K562 (cell line): ENCODE data around the gene BOD1L2.

Source experiments
- HMGXB4 ChIP-seq: sonication (generic); formaldehyde crosslinking; IDR thresholded peaks from 2 replicates; pipeline ENCODE4 v1.8.1; 2023; ENCODE audit warnings: mild to moderate bottlenecking, missing genetic modification reagents
- NEUROD1 ChIP-seq: fragments of 150-350 bp; IDR thresholded peaks from 2 replicates; pipeline ENCODE4 v1.6.1; 2014; ENCODE audit warnings: borderline replicate concordance, low read length, low read depth; ENCODE audit not compliant: partially characterized antibody
- POLR2AphosphoS2 ChIP-seq: IDR thresholded peaks from 2 replicates; pipeline ENCODE4 v1.6.1; 2012; ENCODE audit warnings: low read length, improper control_type of control experiment
- PREB ChIP-seq: sonication (generic); formaldehyde crosslinking; IDR thresholded peaks from 2 replicates; pipeline ENCODE4 v1.8.1; 2023; ENCODE audit warnings: mild to moderate bottlenecking, missing genetic modification reagents
- PRPF4 ChIP-seq: fragments of 200-400 bp; formaldehyde crosslinking; IDR thresholded peaks from one replicate; pipeline ENCODE4 v1.6.1; 2017; ENCODE audit warnings: low read length, low read depth, mild to moderate bottlenecking; ENCODE audit not compliant: insufficient read depth, poor library complexity, severe bottlenecking
- RCOR1 ChIP-seq, 2 experiments: IDR thresholded peaks; 2 replicates each; pipeline ENCODE4 v1.6.1; 2012; ENCODE audit warnings: low read depth in 2 of 2, low read length in 2 of 2, borderline replicate concordance in 1 of 2, improper control_type of control experiment in 1 of 2
- ZBTB17 ChIP-seq: fragments of 450-650 bp; formaldehyde crosslinking; IDR thresholded peaks from 2 replicates; pipeline ENCODE4 v1.4.0; 2020; ENCODE audit warnings: mild to moderate bottlenecking
- TF ChIP-seq, protein P1 (sequence below): fragments of 200-800 bp; sonication (Bioruptor generic); IDR thresholded peaks from 2 replicates; pipeline ENCODE4 v1.6.1; 2016; ENCODE audit warnings: missing genetic modification characterization, missing compliant biosample characterization

DNA sequence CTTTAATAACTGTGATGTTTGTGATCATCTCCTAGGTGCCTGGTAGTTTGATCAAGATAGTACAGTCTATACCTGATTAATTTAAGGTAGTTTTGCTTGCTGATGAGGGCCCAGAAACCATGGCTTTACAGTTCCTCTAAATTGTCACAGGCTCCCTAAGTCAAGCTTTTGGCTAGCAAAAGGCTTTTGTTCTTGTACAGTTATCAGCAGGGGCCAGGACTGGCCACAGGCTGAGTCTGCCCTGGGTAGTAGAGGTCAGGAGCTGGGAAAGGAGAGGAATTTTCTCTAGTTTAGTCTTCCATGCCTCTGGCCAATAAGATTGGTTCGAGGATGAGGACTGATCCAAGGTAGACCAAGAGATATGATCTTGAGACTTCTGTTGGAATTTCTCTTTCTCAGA lies 3.6 kb upstream of the BOD1L2 start:
- TF ChIP-seq NEUROD1 (no peak), RCOR1 (IDR thresholded peaks at IDR 0.05; ENCODE audit: borderline replicate concordance in 1 of 2, low read depth in 2 of 2, low read length in 2 of 2) (no peak), HMGXB4 (CRISPR knock-in tag) (no peak), ZBTB17 (CRISPR knock-in tag) (no peak), PREB (CRISPR knock-in tag) (no peak), POLR2AphosphoS2 (no peak), PRPF4 (no peak)
- TF ChIP-seq, protein P1, sequence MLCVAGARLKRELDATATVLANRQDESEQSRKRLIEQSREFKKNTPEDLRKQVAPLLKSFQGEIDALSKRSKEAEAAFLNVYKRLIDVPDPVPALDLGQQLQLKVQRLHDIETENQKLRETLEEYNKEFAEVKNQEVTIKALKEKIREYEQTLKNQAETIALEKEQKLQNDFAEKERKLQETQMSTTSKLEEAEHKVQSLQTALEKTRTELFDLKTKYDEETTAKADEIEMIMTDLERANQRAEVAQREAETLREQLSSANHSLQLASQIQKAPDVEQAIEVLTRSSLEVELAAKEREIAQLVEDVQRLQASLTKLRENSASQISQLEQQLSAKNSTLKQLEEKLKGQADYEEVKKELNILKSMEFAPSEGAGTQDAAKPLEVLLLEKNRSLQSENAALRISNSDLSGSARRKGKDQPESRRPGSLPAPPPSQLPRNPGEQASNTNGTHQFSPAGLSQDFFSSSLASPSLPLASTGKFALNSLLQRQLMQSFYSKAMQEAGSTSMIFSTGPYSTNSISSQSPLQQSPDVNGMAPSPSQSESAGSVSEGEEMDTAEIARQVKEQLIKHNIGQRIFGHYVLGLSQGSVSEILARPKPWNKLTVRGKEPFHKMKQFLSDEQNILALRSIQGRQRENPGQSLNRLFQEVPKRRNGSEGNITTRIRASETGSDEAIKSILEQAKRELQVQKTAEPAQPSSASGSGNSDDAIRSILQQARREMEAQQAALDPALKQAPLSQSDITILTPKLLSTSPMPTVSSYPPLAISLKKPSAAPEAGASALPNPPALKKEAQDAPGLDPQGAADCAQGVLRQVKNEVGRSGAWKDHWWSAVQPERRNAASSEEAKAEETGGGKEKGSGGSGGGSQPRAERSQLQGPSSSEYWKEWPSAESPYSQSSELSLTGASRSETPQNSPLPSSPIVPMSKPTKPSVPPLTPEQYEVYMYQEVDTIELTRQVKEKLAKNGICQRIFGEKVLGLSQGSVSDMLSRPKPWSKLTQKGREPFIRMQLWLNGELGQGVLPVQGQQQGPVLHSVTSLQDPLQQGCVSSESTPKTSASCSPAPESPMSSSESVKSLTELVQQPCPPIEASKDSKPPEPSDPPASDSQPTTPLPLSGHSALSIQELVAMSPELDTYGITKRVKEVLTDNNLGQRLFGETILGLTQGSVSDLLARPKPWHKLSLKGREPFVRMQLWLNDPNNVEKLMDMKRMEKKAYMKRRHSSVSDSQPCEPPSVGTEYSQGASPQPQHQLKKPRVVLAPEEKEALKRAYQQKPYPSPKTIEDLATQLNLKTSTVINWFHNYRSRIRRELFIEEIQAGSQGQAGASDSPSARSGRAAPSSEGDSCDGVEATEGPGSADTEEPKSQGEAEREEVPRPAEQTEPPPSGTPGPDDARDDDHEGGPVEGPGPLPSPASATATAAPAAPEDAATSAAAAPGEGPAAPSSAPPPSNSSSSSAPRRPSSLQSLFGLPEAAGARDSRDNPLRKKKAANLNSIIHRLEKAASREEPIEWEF (CRISPR knock-in tag) = no peak
